SHP77 treated with DMSO at 0.1 percent for 48 hours (cell line): ENCODE results near the gene DNM2.
"Not testable (repeated sequence)": the region's sequence is repeated elsewhere in the genome, so short reads cannot be mapped to it uniquely, and the experiment has no call there.

Experiments used
- DNase-seq: peaks from one replicate; lab custom pipeline; 2025; lab: John Stamatoyannopoulos, UW

The DNM2 gene

GRCh38 chr19:10870501-10870954 is 152.6 kb downstream of the DNM2 start:
- peak; percentile 88 for DNase-seq

DNA sequence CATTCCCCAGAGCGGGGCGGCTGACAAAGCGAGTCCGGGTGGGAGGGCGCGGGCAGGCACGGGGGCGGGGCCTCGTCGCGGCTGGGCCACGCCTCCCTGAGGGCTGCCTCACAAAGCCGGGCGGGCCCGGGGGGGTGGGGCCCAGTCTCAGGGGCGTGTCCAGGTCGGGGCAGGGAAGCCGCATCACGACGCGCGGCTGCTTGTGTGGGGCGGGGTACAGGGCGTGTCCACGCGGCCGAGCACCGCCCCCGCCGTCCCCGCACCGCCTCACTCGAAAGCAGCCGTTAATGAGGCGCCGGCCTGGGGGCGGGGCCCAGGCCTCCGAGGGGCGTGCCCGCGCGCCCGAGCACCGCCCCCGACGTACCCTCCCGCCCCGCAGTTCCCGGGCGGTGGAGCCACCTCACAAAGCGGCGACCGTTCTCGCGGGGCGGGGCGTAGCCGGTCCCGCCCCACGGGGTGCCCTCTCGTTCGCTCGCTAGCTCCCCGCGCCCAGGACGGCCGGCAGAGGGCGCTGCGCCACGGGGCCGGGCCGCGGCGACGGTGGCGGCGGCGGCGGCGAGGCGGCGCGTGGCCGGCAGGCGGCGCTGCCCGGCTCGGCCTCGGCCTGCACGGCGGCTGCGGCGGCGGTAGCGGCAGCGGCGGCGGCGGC is 153.2 kb downstream of the DNM2 start, which contains the start of gene CARM1:
TSS of gene CARM1 (plus strand) at position 599 of the 649 bp plus-strand sequence. CDS start 150 bp downstream, outside the sequence.
- peak; percentile 88 for DNase-seq

DNA sequence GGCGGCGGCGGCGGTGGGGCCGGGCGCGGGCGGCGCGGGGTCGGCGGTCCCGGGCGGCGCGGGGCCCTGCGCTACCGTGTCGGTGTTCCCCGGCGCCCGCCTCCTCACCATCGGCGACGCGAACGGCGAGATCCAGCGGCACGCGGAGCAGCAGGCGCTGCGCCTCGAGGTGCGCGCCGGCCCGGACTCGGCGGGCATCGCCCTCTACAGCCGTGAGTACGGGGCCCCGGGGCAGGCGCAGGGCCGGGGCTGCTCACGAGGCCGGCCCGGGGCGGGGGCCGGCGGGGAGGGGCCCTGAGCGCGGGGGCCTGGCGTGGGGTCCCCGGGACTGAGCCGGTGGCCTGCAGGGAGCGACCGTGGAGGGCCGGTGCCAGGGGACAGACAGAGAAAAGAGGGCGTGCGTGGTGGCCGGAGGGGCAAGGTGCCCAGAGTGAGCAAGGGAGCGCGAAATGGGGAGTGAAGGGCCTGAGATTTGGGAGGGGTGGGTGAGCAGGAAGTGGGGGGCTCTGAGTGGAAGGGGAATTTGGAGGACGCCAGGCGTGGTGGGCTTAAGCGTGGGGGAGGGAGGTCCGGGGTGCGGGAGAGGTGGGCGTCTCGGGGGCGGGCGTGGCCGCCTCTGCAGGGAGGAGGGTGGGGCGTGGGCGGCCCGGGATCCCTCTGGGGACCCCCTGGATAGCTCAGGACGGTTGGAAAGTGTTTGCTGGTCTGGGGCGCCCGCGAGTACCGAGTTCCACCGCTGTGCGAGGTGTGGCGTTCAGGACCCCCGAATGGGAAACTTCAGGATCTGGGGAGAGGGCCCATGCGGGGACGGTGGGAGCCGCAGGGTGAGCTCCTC is 154.0 kb downstream of the DNM2 start:
- DNase-seq: no peak

- DNase-seq: no peak
These were observed 154.7 kb downstream of the DNM2 start for GRCh38 chr19:10872546-10873107.

DNA sequence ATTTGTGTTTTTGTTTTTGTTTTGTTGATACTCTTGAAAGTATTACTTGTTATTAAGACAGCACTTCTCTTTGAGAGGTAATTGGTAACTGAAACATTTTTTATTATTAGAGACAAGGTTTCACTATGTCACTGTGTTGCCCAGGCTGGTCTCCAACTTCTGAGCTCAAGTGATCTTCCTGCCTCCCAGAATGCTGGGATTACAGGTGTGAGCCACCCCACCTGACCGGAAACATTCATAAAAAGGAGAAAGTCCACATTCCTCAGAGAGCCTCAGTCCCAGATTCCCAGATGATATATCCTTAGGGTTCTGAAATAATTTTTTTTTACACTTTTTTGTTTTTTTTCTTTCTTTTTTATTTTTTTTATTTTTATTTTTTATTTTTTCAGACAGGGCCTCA is 156.1 kb downstream of the DNM2 start:
- DNase-seq: no peak

GRCh38 chr19:10876459-10877240 is 158.8 kb downstream of the DNM2 start:
- no peak for DNase-seq

GRCh38 chr19:10877608-10878007 is 159.7 kb downstream of the DNM2 start:
- not testable (repeated sequence) for DNase-seq

DNA sequence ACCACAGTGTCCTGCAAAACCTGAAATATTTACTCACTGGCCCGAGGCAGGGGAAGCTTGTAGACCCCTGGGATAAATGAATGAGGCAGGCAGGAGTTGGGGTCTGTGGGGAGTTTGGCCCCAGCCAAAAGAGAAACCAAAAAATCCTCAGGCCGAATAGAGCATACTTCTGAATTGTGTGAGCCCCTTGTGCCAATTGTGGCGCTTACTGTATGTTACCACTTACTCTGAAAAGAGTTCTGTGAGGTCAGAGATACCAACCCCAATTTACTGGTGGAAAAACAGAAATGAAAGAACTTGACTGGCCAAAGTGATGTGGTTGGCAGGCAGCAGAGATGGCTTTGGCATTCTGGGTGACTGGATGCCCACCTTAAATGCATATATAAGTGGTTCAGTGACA is 160.4 kb downstream of the DNM2 start:
- DNase-seq: no peak
